Measurements from ENCODE around the gene SLCO2A1. TPM values are rescaled to one million over a fixed set of nuclear protein-coding genes. Genes with fewer than 3 reads are reported as not detected.
A peak's percentile ranks its signal among the peaks of the same experiment; 100 is the strongest.
"Not testable (repeated sequence)": the region's sequence is repeated elsewhere in the genome, so short reads cannot be mapped to it uniquely, and the experiment has no call there.

Gene SLCO2A1
- total RNA-seq: 3.0 TPM
- polyA plus RNA-seq: 25.6 TPM

GRCh38 chr3:134029734-134030378, at the start of gene SLCO2A1:
TSS of gene SLCO2A1 (minus strand) at chr3:134029925. CDS start at chr3:134029802, 123 bp downstream.
- no peak within 1 kb of the TSS for H3K27ac ChIP-seq (ENCODE audit: low read depth)

DNA sequence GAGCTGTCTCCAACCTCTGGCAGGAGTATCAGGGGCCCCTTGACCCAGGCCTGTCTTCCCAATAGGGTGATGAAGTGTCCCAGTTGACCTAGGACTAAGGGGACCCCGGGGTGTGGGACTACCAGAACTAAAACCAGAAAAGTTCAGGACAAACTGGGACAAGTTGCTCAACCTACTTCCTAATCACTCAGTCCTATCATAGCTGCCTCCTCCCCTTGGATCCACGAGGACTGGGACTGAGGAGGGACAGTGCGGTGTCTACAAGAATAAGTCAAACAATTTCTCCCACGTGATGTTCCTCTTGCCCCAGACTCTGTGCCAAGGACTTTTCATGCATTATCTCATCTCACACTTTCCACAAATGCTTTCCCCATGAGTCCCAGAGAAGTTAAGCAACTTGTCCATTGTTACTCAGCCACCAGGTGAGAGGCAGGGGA, 49.4 kb upstream of the SLCO2A1 start:
- Histone ChIP-seq H3K27ac (ENCODE audit: low read depth) (no peak overlapping the region), H3K4me3 (ENCODE audit: low read depth, low read length) (no peak overlapping the region), H3K36me3 (ENCODE audit: insufficient read depth) (no peaks in the 10 kb centered on the region), H3K4me1 (ENCODE audit: insufficient read depth) (no peaks in the 10 kb centered on the region)
- DNase-seq (ENCODE audit: extremely low spot score): no peak
- 85% methylated on average over 4 of the region's 4 CpGs for WGBS

More at GRCh38 chr3:134029734-134030378, at the start of gene SLCO2A1:
- peak within 1 kb of the TSS; percentile 47 for H3K4me3 ChIP-seq (ENCODE audit: low read depth, low read length)
- no peak for DNase-seq (ENCODE audit: extremely low spot score)
- H3K4me1 ChIP-seq (ENCODE audit: insufficient read depth): no peaks in the 10 kb centered on the region
- 1% methylated on average over 66 of the region's 67 CpGs for WGBS
- no peaks in the 10 kb centered on the region for H3K36me3 ChIP-seq (ENCODE audit: insufficient read depth)

GRCh38 chr3:134078169-134078831, 48.6 kb upstream of the SLCO2A1 start:
- Histone ChIP-seq H3K27ac (ENCODE audit: low read depth) (no peak overlapping the region), H3K4me1 (ENCODE audit: insufficient read depth) (no peaks in the 10 kb centered on the region), H3K36me3 (ENCODE audit: insufficient read depth) (no peaks in the 10 kb centered on the region), H3K4me3 (ENCODE audit: low read depth, low read length) (no peak overlapping the region)
- DNase-seq (ENCODE audit: extremely low spot score): no peak
- 85% methylated on average over 8 of the region's 8 CpGs for WGBS

DNA sequence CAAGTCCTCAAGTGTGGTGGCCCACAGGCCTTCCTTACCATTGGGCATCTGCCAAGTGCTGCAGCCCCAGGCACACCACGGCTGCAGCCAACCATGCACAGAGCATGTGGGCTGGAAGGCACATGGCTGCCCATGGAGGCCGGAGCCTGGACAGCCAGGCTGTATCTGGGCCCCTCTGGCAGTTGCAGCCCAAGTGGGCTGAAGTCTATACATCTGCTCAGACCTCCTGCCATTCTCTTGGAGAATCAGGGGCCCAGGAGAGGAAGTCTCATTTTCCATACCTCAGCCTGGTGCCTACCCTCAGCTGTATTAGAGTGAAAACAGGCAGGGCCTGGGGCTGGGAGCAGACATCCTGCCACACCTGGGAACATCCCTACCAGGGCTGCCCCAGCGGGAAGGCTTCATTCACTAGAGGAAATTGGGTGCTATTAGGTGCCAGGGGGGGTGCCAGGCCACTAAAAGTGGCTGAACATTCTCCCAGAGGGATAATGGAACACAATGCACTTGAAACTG, 48.0 kb upstream of the SLCO2A1 start:
- Histone ChIP-seq H3K4me3 (ENCODE audit: low read depth, low read length) (no peak overlapping the region), H3K4me1 (ENCODE audit: insufficient read depth) (no peaks in the 10 kb centered on the region), H3K36me3 (ENCODE audit: insufficient read depth) (no peaks in the 10 kb centered on the region), H3K27ac (ENCODE audit: low read depth) (no peak overlapping the region)
- DNase-seq (ENCODE audit: extremely low spot score): no peak
- 89% methylated on average over 3 of the region's 3 CpGs for WGBS

GRCh38 chr3:134076851-134077250, 47.1 kb upstream of the SLCO2A1 start:
- WGBS: 95% methylated on average over 2 of the region's 2 CpGs
- H3K27ac ChIP-seq (ENCODE audit: low read depth): no peak overlapping the region

DNA sequence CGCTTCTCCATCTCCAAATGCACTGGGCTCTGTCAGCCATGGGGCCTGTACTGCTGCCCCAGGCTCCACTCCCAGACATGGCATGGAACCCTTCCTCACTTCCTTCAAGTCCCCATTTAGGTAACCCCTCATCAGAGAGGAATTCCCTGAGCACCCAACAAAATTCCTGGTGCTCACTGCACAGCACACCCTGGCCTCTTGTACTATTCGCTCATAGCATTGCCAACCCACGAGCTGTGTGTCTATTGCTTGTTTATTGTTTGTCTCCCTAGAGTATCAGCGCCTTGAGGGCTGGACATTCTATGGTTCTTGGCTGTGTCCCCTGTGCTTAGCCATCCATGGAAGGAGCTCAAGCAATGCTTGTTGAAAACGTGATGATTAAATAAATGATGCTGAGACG, 46.1 kb upstream of the SLCO2A1 start:
- H3K36me3 ChIP-seq (ENCODE audit: insufficient read depth): no peaks in the 10 kb centered on the region
- H3K4me1 ChIP-seq (ENCODE audit: insufficient read depth): peaks cover 2% of the 10 kb centered on the region
- H3K4me3 ChIP-seq (ENCODE audit: low read depth, low read length): no peak overlapping the region
- 91% methylated on average over 6 of the region's 6 CpGs for WGBS
- no peak overlapping the region for H3K27ac ChIP-seq (ENCODE audit: low read depth)
- DNase-seq (ENCODE audit: extremely low spot score): no peak

More at GRCh38 chr3:134076851-134077250, 47.1 kb upstream of the SLCO2A1 start:
- no peak for DNase-seq (ENCODE audit: extremely low spot score)
- H3K4me1 ChIP-seq (ENCODE audit: insufficient read depth): no peaks in the 10 kb centered on the region
- no peak overlapping the region for H3K4me3 ChIP-seq (ENCODE audit: low read depth, low read length)
- H3K36me3 ChIP-seq (ENCODE audit: insufficient read depth): no peaks in the 10 kb centered on the region

GRCh38 chr3:134075568-134075825, 45.8 kb upstream of the SLCO2A1 start:
- H3K4me1 ChIP-seq (ENCODE audit: insufficient read depth): peaks cover 2% of the 10 kb centered on the region

DNA sequence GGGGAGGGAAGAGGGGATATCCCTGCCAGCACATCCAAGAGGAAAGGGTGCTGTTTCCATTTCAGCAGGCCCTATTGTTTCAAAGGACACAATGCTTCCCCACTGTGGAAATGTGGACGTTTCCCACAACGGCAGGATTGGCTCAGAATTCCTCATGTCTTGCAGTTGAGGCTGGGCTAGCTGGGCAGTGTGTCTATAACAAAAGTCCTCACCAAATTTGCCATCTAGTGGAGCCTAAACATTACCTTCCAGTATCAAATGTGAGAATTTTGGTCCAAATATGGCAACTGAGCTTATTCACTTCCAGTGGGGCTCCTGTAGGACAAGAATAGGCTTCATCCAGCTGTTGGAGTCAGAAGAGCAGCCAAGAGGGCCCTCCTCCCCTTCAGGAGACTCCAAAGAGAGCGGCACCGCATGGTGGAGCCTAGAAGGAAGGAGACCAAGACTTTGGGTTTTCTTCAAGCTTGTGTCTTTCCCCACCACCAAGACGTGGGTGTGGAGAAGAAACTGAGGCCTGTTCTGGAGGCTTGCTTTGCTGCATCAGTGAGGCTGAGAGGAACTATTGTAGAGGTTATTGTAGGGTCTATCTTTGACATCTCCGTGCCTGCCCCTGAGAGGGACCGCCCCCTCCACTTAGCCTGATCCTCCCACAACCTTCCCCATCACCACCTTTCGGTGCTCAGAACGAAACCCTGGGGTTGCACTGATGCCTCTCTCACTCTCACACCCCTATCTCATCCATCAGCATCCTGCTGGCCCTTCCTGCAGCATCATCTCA, 45.3 kb upstream of the SLCO2A1 start:
- no peak for DNase-seq (ENCODE audit: extremely low spot score)
- H3K4me3 ChIP-seq (ENCODE audit: low read depth, low read length): no peak overlapping the region
- 92% methylated on average over 9 of the region's 9 CpGs for WGBS
- H3K27ac ChIP-seq (ENCODE audit: low read depth): no peak overlapping the region
- no peaks in the 10 kb centered on the region for H3K36me3 ChIP-seq (ENCODE audit: insufficient read depth)
- peaks cover 2% of the 10 kb centered on the region for H3K4me1 ChIP-seq (ENCODE audit: insufficient read depth)

More at GRCh38 chr3:134075568-134075825, 45.8 kb upstream of the SLCO2A1 start:
- H3K27ac ChIP-seq (ENCODE audit: low read depth): no peak overlapping the region
- no peak for DNase-seq (ENCODE audit: extremely low spot score)
- H3K36me3 ChIP-seq (ENCODE audit: insufficient read depth): no peaks in the 10 kb centered on the region
- no peak overlapping the region for H3K4me3 ChIP-seq (ENCODE audit: low read depth, low read length)
- 95% methylated on average over 3 of the region's 3 CpGs for WGBS

- Histone ChIP-seq H3K4me1 (ENCODE audit: insufficient read depth) (peaks cover 2% of the 10 kb centered on the region), H3K36me3 (ENCODE audit: insufficient read depth) (no peaks in the 10 kb centered on the region), H3K27ac (ENCODE audit: low read depth) (no peak overlapping the region), H3K4me3 (ENCODE audit: low read depth, low read length) (no peak overlapping the region)
- WGBS: 90% methylated on average over 10 of the region's 10 CpGs
- no peak for DNase-seq (ENCODE audit: extremely low spot score)
Measured at GRCh38 chr3:134074001-134074789, 44.5 kb upstream of the SLCO2A1 start.

DNA sequence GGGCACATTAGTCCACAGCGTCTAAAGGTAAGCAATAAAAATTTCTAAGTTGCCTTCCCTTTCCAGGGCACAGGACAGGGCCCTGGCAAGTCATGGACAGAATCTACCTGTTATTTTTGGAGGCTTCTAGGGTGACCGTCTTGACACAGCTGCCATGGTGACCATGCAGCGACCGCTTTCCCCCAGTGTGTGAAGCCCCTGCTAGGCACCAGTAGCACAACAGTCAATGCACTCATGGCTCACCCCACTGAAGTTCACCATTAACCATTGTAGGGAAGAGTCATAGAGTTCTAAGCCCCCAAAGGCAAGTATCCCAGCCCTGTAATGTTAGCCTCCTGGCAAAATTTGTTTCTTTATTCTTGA, 43.8 kb upstream of the SLCO2A1 start:
- WGBS: 97% methylated on average over 4 of the region's 4 CpGs
- DNase-seq (ENCODE audit: extremely low spot score): no peak
- no peak overlapping the region for H3K4me3 ChIP-seq (ENCODE audit: low read depth, low read length)
- no peaks in the 10 kb centered on the region for H3K36me3 ChIP-seq (ENCODE audit: insufficient read depth)
- H3K27ac ChIP-seq (ENCODE audit: low read depth): no peak overlapping the region
- peaks cover 2% of the 10 kb centered on the region for H3K4me1 ChIP-seq (ENCODE audit: insufficient read depth)

DNA sequence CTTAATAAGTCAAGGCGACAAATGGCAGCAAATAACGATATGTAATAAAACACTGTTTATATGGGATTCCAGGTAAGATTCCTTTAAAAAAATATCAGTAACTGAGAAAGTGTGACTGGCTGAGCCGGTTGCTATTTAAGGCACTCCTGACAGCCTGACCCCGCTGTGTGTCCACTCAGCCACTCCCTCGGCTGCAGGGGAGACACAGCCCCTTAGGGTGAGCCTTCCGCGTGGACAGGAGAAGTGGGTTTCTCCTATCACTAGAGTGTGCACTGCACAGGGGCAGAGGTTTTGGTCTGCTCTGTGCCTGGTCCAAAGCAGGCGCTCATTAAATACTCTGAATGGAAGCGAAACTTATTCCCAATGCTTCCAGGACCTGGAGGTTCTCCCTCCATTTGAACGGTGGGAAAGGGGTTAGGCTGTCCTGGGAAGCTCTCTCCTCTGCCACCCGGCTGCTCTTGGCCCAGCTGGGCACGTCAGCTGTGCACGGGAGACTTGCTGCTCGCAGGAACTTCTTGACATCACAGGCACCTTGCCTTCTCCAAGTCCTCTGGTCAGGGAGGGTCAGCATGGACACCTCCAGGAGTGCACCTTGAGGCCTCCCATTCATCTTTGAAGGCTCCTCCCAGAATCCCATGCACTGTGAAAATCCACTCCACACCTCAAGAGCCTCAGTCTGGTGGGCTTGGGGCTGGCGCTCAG, 43.3 kb upstream of the SLCO2A1 start:
- Histone ChIP-seq H3K27ac (ENCODE audit: low read depth) (no peak overlapping the region), H3K4me1 (ENCODE audit: insufficient read depth) (peaks cover 2% of the 10 kb centered on the region), H3K36me3 (ENCODE audit: insufficient read depth) (no peaks in the 10 kb centered on the region), H3K4me3 (ENCODE audit: low read depth, low read length) (no peak overlapping the region)
- no peak for DNase-seq (ENCODE audit: extremely low spot score)
- WGBS: 90% methylated on average over 15 of the region's 15 CpGs

DNA sequence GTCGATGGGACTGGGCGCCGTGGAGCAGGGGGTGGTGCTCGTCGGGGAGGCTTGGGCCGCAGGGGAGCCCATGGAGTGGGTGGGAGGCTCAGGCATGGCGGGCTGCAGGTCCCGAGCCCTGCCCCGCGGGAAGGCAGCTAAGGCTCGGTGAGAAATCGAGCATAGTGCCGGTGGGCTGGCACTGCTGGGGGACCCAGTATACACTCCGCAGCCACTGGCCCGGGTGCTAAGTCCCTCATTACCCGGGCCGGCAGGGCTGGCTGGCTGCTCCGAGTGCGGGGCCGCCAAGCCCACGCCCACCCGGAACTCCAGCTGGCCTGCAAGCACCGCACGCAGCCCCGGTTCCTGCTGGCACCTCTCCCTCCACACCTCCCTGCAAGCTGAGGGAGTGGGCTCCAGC, 40.6 kb upstream of the SLCO2A1 start:
- not testable (repeated sequence) for DNase-seq (ENCODE audit: extremely low spot score); H3K27ac ChIP-seq (ENCODE audit: low read depth)
- WGBS: 88% methylated on average over 25 of the region's 25 CpGs

DNA sequence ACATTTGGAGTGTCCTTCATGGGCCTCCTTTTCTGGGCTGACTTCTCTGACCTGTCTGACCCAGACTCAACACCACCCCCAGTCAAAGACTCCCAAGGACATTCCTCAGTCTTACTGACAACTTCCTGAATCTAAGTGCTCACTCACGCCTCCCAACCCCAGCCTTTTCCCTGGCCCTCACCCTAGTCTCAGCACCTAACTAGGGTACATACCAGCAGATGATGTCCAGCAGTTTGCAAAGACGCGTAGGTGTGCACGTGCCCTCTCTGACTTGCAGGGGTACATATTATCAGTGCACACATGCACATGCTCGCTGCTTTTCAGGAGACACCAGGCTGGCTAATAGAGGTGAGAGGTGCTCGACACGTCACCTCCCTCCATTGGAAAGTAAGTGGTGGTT, 38.7 kb upstream of the SLCO2A1 start:
- 95% methylated on average over 7 of the region's 7 CpGs for WGBS
- DNase-seq (ENCODE audit: extremely low spot score): no peak
- Histone ChIP-seq H3K4me1 (ENCODE audit: insufficient read depth) (peaks cover 2% of the 10 kb centered on the region), H3K27ac (ENCODE audit: low read depth) (no peak overlapping the region), H3K4me3 (ENCODE audit: low read depth, low read length) (no peak overlapping the region), H3K36me3 (ENCODE audit: insufficient read depth) (no peaks in the 10 kb centered on the region)

More for the DNA sequence above, 40.6 kb upstream of the SLCO2A1 start:
- H3K4me3 ChIP-seq (ENCODE audit: low read depth, low read length); H3K36me3 ChIP-seq (ENCODE audit: insufficient read depth); H3K4me1 ChIP-seq (ENCODE audit: insufficient read depth): not testable (repeated sequence)
